Suprapubic skin (tissue), 4 donors: Measurements from ENCODE around the gene SEC14L2. TPM values are rescaled to one million over a fixed set of nuclear protein-coding genes. Genes with fewer than 3 reads are reported as not detected.

Experiments
- DNase-seq, 2 donors: peaks; one replicate each; pipeline ENCODE4 v3.0.0-alpha.2; 2019; ENCODE audit warnings: low spot score in 2 of 2
- H3K27ac ChIP-seq: fragments of 200-600 bp; sonication (generic); one replicate; pipeline ENCODE4 v1.5.1; 2019
- H3K27me3 ChIP-seq: fragments of 200-600 bp; sonication (generic); one replicate; pipeline ENCODE4 v1.5.1; 2019
- H3K36me3 ChIP-seq: fragments of 200-600 bp; sonication (generic); one replicate; pipeline ENCODE4 v1.5.1; 2019
- H3K4me1 ChIP-seq: fragments of 200-600 bp; sonication (generic); one replicate; pipeline ENCODE4 v1.5.1; 2019
- H3K4me3 ChIP-seq: fragments of 200-600 bp; sonication (generic); one replicate; pipeline ENCODE4 v1.5.1; 2019; ENCODE audit warnings: mild to moderate bottlenecking
- H3K9me3 ChIP-seq: fragments of 200-600 bp; sonication (generic); one replicate; pipeline ENCODE4 v1.5.1; 2019
- CTCF ChIP-seq, 2 donors: fragments of 200-600 bp in 1 of 2; fragments of 450-650 bp in 1 of 2; sonication (generic) in 1 of 2; IDR thresholded peaks; one replicate each; pipeline ENCODE4 v1.5.1; 2016 to 2019; ENCODE audit warnings: antibody characterized with exemption in 2 of 2, mild to moderate bottlenecking in 1 of 2, moderate library complexity in 1 of 2
- EP300 ChIP-seq: sonication (generic); formaldehyde crosslinking; IDR thresholded peaks from one replicate; pipeline ENCODE4 v1.6.1; 2017; ENCODE audit warnings: antibody characterized with exemption
- POLR2A ChIP-seq, 2 donors: fragments of 450-650 bp; IDR thresholded peaks; one replicate each; pipeline ENCODE4 v1.6.1; 2017; ENCODE audit warnings: antibody characterized with exemption in 2 of 2, mild to moderate bottlenecking in 2 of 2, moderate library complexity in 2 of 2
- POLR2AphosphoS5 ChIP-seq, 3 donors: sonication (generic); formaldehyde crosslinking; IDR thresholded peaks; one replicate each; pipeline ENCODE4 v1.6.1; 2017; ENCODE audit warnings: antibody characterized with exemption in 3 of 3
- WGBS: methylation state at CpG from one replicate; pipeline ENCODE4 v1.1.5; 2018; 5-methylcytosine and 5-hydroxymethylcytosine counted together
- total RNA-seq, 4 donors: library from RNA; depleted of rRNA; stranded (reverse); fragments of >200 nt; gene quantifications; one replicate each; pipeline ENCODE4 v1.1.0, GENCODE V29; 2016

Gene SEC14L2
- total RNA-seq, 4 donors from 2014 or later: 8.9 to 19.9 (median 13.5) TPM

DNA sequence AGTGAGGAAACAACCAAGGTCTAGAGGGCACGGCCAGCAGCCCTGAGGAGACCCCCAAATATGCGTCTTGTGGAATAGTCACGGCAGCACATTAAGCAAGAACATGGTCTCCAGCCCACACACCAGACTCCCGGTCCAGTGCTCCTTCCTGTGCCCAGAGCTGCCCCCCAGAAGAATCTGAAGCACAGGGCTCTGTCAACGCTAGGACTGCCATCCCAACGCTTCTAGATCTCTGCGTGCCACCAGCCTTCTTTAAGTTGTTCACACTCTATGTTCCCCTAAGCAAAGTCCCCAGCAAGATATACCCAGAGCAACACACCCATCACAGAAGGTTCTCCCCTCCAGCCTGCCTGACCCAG lies 3.5 kb upstream of the SEC14L2 start:
- Histone ChIP-seq H3K9me3 (no peaks in the 10 kb centered on the region), H3K27ac (no peak overlapping the region), H3K4me1 (peaks cover 18% of the 10 kb centered on the region), H3K4me3 (no peak overlapping the region), H3K27me3 (no peaks in the 10 kb centered on the region), H3K36me3 (no peaks in the 10 kb centered on the region)
- DNase-seq: no peak
- WGBS: 87% methylated on average over 4 of the region's 7 CpGs
- TF ChIP-seq EP300 (no peak), POLR2A (IDR thresholded peaks at IDR 0.05) (no peak), CTCF (IDR thresholded peaks at IDR 0.05) (no peak), POLR2AphosphoS5 (IDR thresholded peaks at IDR 0.05) (no peak)

- 81% methylated on average over 3 of the region's 3 CpGs for WGBS
- Histone ChIP-seq H3K27me3 (no peaks in the 10 kb centered on the region), H3K4me1 (peaks cover 24% of the 10 kb centered on the region), H3K9me3 (no peaks in the 10 kb centered on the region), H3K4me3 (no peak overlapping the region), H3K36me3 (no peaks in the 10 kb centered on the region), H3K27ac (no peak overlapping the region)
- no peak for DNase-seq
- no peak for TF ChIP-seq CTCF (IDR thresholded peaks at IDR 0.05)
- no peak for TF ChIP-seq POLR2A (IDR thresholded peaks at IDR 0.05)
These were observed 2.9 kb upstream of the SEC14L2 start for GRCh38 chr22:30393885-30394284.

GRCh38 chr22:30397656-30398635 lies 1.1 kb downstream of the SEC14L2 start:
- H3K4me1 ChIP-seq: peaks cover 38% of the 10 kb centered on the region
- TF ChIP-seq CTCF (IDR thresholded peaks at IDR 0.05) (no peak), POLR2AphosphoS5 (IDR thresholded peaks at IDR 0.05) (no peak), EP300 (no peak), POLR2A (IDR thresholded peaks at IDR 0.05) (no peak)
- H3K9me3 ChIP-seq: no peaks in the 10 kb centered on the region
- no peaks in the 10 kb centered on the region for H3K27me3 ChIP-seq
- no peaks in the 10 kb centered on the region for H3K36me3 ChIP-seq
- DNase-seq: no peak
- peak overlapping the region; percentile 64 for H3K4me3 ChIP-seq
- H3K27ac ChIP-seq: peak overlapping the region; percentile 71
- WGBS: 56% methylated on average over 6 of the region's 11 CpGs

DNA sequence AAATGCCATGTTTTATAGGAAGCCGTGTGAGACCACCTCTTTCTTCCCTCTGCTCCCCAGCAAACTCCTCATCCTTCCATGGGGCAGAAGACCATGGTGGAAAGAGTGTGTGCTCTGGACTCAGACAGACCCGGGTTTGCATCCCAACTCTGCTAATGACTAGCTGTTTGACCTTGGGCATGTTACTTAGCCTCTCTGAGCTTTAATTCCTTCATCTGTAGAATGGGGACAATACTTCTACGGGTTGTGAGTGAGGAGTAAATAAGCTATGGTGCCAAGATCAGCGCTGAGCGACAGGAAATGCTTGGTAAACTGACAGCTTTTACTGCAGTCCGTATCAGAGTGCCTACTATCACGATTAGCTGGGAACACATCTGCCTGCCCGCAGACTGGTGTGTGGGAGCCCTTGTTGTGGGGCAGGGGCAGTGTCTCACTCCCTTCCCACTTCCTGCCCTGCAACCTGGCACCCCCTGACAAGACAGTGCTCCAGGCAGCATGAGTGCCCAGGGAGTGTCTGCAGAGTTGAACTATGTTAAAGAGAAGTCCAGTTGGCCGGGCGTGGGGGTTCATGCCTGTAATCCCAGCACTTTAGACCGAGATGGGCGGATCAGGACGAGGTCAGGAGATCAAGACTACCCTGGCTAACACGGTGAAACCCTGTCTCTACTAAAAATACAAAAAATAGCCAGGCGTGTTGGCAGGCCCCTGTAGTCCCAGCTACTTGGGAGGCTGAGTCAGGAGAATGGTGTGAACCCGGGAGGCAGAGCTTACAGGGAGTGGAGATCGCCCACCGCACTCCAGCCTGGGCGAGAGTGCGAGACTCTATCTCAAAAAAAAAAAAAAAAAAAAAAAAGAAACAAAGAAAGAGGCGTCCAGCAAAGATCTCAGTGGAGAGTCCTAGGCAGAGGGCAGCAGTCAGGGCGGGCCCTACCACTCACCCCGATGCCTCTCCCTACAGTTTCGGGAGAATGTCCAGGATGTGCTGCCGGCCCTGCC lies 2.2 kb downstream of the SEC14L2 start:
- peaks cover 39% of the 10 kb centered on the region for H3K4me1 ChIP-seq
- H3K9me3 ChIP-seq: no peaks in the 10 kb centered on the region
- peak overlapping the region; percentile 40 for H3K27ac ChIP-seq
- peak overlapping the region; percentile 64 for H3K4me3 ChIP-seq
- TF ChIP-seq EP300 (no peak), POLR2AphosphoS5 (IDR thresholded peaks at IDR 0.05) (no peak), CTCF (IDR thresholded peaks at IDR 0.05) (no peak), POLR2A (IDR thresholded peaks at IDR 0.05) (no peak)
- DNase-seq: no peak
- no peaks in the 10 kb centered on the region for H3K36me3 ChIP-seq
- H3K27me3 ChIP-seq: no peaks in the 10 kb centered on the region
- WGBS: 54% methylated on average over 23 of the region's 25 CpGs

DNA sequence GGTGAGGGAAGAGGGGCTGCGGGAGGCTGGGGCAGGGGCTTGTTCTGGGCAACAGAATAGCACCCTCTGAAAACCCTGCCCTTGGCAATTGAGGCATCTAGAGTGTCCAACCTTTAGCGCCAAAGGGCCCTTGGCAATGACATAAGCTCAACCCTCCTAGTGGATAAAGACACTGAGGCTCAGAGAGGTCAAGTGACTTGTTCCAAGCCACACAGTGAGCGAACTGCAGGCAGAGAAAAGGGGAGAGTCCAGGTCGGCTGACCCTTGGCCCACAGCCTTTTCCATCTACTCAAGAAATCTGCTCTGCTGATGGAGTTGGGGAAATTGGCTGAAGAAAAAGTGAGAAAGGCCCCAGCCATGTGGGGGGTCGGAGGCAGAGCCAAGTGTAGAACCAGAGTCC lies 2.9 kb downstream of the SEC14L2 start:
- no peaks in the 10 kb centered on the region for H3K36me3 ChIP-seq
- no peak for DNase-seq
- TF ChIP-seq EP300 (no peak), POLR2A (IDR thresholded peaks at IDR 0.05) (no peak), CTCF (IDR thresholded peaks at IDR 0.05) (no peak), POLR2AphosphoS5 (IDR thresholded peaks at IDR 0.05) (no peak)
- no peak overlapping the region for H3K4me3 ChIP-seq
- no peaks in the 10 kb centered on the region for H3K27me3 ChIP-seq
- no peaks in the 10 kb centered on the region for H3K9me3 ChIP-seq
- 77% methylated on average over 5 of the region's 5 CpGs for WGBS
- H3K4me1 ChIP-seq: peaks cover 44% of the 10 kb centered on the region
- peak overlapping the region; percentile 40 for H3K27ac ChIP-seq
